Urinary bladder (tissue), 4 donors: Measurements from ENCODE around the gene FYN. TPM values are rescaled to one million over a fixed set of nuclear protein-coding genes. Genes with fewer than 3 reads are reported as not detected.
A peak's percentile ranks its signal among the peaks of the same experiment; 100 is the strongest.

Source experiments
- DNase-seq: peaks from one replicate; pipeline ENCODE4 v3.0.0-alpha.2; 2015; ENCODE audit errors: extremely low spot score
- H3K27ac ChIP-seq: one replicate; pipeline ENCODE4 v1.5.1; 2013; ENCODE audit warnings: low read depth, mild to moderate bottlenecking, moderate library complexity
- H3K36me3 ChIP-seq: one replicate; pipeline ENCODE4 v1.6.1; 2013; ENCODE audit warnings: mild to moderate bottlenecking, moderate library complexity; ENCODE audit not compliant: insufficient read depth
- H3K4me1 ChIP-seq: one replicate; pipeline ENCODE4 v1.6.1; 2013; ENCODE audit warnings: mild to moderate bottlenecking, moderate library complexity; ENCODE audit not compliant: insufficient read depth
- H3K4me3 ChIP-seq: one replicate; pipeline ENCODE4 v1.5.1; 2013; ENCODE audit warnings: low read depth, low read length
- WGBS: extraction: QIAGEN DNeasy Blood & Tissue Kit; methylation state at CpG from one replicate; pipeline ENCODE4 v1.1.7; 2013; 5-methylcytosine and 5-hydroxymethylcytosine counted together
- polyA plus RNA-seq: library from polyadenylated mRNA; stranded (reverse); fragments of 200-250 nt; gene quantifications from one replicate; pipeline ENCODE4 v1.2.3, GENCODE V29; 2013
- total RNA-seq: library from RNA; depleted of rRNA; stranded (reverse); fragments of >200 nt; gene quantifications from one replicate; pipeline ENCODE4 v1.2.3, GENCODE V29; 2014
- donor health status: healthy with polysubstance abuse.
- donor health status: healthy.

FYN gene
- total and polyA plus RNA-seq, 2 donors: 91.5 to 201 TPM

DNA sequence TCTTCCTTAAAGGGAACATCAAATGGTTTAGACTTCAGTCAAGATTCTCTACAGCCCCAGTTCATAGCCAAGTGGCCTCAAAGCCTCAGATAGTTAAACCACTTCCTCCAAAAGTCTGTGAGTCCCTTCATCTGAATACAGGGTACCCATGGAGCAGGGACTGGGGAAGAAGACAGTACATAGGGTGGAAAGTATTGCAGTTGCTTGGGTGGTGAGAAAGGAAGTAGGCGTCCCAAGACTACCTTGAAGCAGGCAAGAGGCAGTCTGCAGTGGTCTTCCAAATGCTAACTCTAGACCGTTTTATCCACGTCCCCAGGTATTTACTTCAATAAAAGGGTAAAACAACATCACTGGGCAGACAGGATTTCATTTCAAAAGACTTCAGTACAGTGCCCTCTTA, 2.0 kb downstream of the FYN start:
- DNase-seq: no peak
- 42% methylated on average over 3 of the region's 3 CpGs for WGBS
- H3K27ac ChIP-seq: no peak overlapping the region
- peaks cover 7% of the 10 kb centered on the region for H3K4me1 ChIP-seq
- no peaks in the 10 kb centered on the region for H3K36me3 ChIP-seq
- H3K4me3 ChIP-seq: peak overlapping the region; percentile 99

DNA sequence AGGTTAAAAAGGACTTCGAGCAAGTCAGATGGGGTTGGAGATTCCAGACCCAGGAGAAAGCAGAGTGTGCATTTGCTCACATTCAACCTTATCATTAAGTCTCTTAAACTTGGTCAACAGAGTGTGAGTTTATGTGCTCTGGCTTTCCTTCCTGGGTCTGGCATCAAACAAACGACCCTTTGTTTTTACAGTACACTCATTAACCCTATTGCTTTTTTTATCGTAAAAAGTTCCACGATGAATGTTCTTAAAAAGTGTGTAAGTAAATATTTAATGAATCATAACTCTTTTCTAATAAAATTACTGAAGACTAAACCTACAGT, 2.5 kb downstream of the FYN start:
- DNase-seq: no peak
- Histone ChIP-seq H3K36me3 (no peaks in the 10 kb centered on the region), H3K27ac (no peak overlapping the region), H3K4me1 (peaks cover 7% of the 10 kb centered on the region), H3K4me3 (no peak overlapping the region)
- WGBS: 36% methylated on average over 4 of the region's 4 CpGs

DNA sequence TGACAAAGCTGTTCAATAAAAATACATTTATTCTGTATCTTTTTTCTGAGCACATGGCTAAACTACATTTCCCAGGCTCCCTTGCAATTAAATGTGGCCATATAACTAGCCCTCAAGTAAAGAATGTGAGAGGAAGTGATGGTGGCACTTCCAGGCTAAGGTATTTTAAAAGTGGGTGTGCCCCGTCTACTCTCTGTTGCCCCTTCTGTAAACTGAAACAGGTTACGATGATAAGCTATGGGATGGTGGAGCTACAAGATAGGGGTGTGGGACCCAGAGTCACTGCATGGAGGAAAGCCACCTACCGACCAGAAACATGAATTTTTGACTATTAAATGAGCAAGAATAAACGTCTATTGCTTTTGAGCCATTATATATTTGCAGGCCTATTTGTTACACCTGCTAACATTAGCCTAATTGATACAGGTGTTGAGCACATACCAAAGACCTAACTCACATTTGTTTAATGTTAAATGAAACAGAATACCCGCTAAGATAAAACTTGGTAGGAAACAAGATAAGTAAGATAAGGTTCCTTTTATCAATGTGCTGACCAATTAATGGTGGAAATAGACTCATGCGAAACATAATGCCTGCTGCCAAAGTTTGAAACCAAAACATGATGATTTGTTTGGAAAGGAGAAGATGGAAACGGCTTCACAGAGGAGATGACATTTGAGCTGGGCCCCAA, 3.1 kb downstream of the FYN start:
- Histone ChIP-seq H3K36me3 (no peaks in the 10 kb centered on the region), H3K4me1 (peaks cover 7% of the 10 kb centered on the region), H3K4me3 (no peak overlapping the region), H3K27ac (no peak overlapping the region)
- whole genome bisulfite sequencing: 75% methylated on average over 7 of the region's 7 CpGs
- DNase-seq: no peak

DNA sequence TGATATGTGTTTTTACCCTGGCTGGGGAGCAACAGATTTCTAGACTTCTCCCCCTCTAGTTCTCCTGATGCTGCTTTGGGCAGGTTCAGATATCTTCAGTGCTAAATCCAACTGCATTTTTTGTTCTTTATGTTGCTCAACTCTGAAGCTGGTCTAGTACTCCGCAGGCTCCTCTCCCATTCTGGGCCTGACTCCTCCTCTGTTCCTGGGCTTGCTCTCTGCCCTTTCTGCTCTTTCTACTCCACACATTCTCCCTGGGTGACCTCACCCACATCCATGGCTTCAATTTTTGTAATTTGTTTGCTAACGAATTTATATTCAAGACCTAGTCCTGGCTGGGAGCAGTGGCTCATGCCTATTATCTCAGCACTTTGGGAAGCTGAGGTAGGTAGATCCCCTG, 6.4 kb downstream of the FYN start:
- Histone ChIP-seq H3K36me3 (no peaks in the 10 kb centered on the region), H3K4me1 (peaks cover 6% of the 10 kb centered on the region), H3K27ac (no peak overlapping the region), H3K4me3 (no peak overlapping the region)
- DNase-seq: no peak
- 86% methylated on average over 2 of the region's 2 CpGs for WGBS

DNA sequence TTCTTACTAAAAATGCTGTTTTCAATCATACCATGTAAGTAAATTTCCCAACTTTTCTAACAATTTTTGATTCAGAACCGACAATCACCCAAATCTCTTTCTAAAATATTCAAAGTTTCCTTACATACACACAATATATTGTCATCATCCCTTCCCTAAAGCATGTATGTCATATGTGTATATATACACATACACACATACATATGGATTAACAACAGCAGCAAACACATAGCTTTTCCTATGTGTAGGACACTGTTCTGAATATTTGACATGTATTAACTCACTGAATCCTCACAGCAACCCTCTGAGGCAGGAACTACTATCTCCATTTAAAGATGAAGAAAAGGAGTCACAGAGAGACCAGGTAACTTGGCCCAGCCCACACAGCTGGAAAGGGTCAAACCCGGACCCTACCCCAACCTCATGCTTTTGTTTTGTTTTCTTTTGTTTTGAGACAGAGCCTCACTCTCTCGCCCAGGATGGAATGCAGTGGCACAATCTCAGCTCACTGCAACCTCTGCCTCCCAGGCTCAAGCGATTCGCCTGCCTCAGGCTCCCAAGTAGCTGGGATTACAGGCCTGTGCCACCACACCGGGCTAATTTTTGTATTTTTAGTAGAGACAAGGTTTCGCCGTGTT, 7.2 kb downstream of the FYN start:
- WGBS: 88% methylated on average over 8 of the region's 8 CpGs
- no peak overlapping the region for H3K4me3 ChIP-seq
- H3K36me3 ChIP-seq: no peaks in the 10 kb centered on the region
- DNase-seq: no peak
- no peak overlapping the region for H3K27ac ChIP-seq
- H3K4me1 ChIP-seq: peaks cover 6% of the 10 kb centered on the region

DNA sequence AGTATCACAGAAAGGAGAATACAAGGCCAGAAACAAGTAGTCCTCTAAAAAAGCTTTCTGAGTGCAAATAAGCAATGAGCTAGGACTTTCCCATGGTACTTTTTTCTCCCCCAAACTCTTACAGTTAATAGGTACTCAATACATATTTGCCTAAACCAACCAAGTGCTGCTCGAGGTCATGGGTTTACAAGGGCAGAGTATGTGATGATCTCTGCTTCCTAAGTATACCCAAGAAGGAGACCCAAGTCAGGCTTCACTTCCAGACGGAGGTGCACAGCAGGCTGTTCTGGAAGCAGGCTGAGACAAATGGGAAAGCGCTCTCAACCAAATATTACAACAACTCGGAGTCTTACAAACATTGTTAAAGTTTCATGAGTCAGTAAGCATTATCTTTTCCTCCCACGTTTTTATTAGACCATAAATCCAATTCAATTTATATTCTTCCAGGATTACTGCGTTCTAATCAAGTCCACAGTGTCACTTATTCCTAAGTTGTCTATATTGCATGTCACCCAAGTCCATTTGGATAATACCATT, 8.1 kb downstream of the FYN start:
- no peak overlapping the region for H3K4me3 ChIP-seq
- DNase-seq: no peak
- WGBS: 25% methylated on average over 6 of the region's 6 CpGs
- no peak overlapping the region for H3K27ac ChIP-seq
- no peaks in the 10 kb centered on the region for H3K36me3 ChIP-seq
- H3K4me1 ChIP-seq: peaks cover 4% of the 10 kb centered on the region

DNA sequence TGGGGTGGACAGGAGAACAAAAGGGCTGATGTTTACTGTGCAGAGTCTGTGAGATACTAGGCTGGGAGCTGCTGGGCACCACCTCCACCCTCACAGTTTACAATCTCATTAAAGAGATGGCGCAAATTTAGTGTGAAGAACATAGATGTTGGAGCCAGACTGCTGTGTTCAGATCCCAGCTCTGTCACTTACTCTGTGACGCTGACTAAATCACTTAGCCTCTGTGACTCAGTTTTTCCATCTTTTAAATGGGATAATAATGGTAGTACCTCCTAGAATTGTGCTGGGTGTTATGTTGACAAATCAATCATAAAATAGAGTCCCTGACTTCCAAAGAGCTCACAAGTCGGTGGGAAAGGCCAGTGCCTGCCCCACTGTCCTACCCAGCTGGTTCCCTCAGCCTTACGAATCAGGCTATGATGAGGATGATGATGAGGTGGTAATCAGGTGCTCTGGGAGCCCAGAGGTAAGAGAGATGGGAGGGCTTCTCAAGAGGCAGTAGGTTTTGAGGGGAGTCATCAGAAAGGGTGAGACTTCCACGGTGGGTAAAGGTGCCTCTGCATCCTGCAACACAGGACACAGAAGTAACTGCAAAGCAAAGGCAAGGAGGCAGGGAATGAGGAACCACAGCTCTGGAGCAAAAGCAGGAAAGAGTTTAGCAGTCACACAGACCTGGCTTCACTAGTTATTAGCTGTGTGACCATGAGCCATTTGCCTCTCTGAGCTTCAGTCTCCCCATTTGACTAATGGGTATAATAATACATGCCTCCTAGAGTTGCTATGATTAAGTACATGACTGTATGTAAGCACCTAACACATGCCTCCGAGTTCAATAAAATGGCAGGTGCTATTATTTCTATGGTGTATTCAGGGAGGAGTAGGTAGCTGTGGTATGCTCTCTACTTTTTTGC, 8.9 kb downstream of the FYN start:
- Histone ChIP-seq H3K27ac (no peak overlapping the region), H3K4me3 (no peak overlapping the region), H3K36me3 (no peaks in the 10 kb centered on the region), H3K4me1 (peaks cover 4% of the 10 kb centered on the region)
- 96% methylated on average over 6 of the region's 6 CpGs for WGBS
- DNase-seq: no peak

DNA sequence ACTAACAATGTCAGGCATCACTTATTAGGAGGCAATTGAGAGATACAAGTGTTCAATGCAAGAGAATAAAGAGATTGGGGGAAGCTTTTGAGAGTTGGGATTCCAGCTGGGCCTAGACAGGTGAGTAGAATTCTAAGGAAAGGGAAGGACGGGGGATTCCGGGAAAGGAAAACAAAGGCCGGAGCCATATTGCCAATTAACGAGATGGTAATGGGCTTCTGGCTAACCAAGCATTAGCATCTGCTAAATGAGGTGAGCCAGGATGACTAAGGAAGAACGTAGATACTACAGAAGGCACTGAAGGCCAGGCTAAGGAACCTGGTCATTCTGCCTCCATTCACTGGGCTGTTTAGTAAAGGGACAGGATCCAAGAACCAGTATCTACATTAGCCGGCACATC, 10.5 kb downstream of the FYN start:
- DNase-seq: no peak
- no peaks in the 10 kb centered on the region for H3K36me3 ChIP-seq
- no peak overlapping the region for H3K27ac ChIP-seq
- peaks cover 1% of the 10 kb centered on the region for H3K4me1 ChIP-seq
- H3K4me3 ChIP-seq: no peak overlapping the region
- 97% methylated on average over 6 of the region's 6 CpGs for WGBS

DNA sequence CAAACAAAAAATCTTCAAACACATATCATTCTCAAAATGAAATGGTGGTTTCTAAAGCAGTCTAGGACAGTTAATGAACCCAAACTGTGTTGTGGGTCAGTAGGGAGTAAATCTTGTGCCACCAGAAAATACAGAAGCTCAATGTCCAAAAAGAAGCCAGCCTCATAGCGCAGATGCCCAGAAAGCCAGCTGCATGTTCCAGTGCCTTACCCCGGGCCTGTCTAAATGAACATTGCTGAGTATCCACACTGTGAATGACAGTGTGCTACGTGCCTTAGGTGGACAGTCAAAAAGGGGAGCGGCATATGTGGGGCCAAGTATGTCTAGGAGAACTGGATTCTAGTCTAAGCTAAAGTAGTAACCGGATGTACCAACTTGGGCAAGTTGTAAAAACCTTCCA, 10.9 kb downstream of the FYN start:
- DNase-seq: no peak
- Histone ChIP-seq H3K4me1 (no peaks in the 10 kb centered on the region), H3K36me3 (no peaks in the 10 kb centered on the region), H3K27ac (no peak overlapping the region), H3K4me3 (no peak overlapping the region)
- 95% methylated on average over 5 of the region's 5 CpGs for WGBS

DNA sequence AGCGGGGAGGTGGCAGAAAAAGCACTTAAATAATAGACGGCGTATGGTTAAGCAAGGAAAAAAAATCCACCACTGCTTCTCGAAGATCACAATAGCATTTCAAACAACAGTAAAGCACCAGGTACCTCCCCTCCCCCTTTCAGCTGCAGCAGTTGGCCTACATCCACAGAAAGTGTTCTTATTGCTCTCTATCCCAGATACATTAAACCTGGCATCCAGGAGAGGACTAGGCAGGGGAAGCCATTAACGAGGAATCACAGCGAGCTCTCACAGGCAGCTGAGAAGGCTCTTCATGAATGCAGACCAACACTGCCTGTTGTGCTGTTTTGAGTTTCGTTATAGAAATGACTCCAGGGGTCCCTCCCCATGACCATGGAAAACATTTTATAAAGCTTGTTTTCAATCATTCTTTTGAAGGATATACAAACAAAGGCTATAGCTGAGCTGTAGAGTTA, 11.8 kb downstream of the FYN start:
- H3K27ac ChIP-seq: no peak overlapping the region
- no peaks in the 10 kb centered on the region for H3K4me1 ChIP-seq
- 85% methylated on average over 7 of the region's 7 CpGs for WGBS
- no peak overlapping the region for H3K4me3 ChIP-seq
- DNase-seq: no peak
- H3K36me3 ChIP-seq: no peaks in the 10 kb centered on the region

DNA sequence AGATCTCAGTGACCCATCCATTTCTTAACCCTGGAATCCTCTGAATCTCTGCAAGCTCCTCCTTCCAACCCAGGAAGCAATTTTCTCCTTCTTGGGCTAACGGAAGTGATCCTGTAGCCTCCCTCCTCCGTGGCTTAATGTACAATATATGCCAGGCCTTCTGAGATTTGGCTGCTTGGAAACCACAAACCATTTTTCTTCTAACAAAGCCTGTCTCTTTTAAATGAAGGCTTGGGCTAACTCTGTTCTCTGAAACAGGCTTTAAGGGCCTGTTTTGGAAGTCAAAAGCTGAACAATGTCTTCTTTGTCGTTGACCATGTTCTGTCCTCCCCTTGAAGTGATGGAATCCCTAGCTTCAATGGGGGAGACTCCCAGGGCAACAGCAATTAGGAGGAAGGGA, 14.9 kb downstream of the FYN start:
- WGBS: 77% methylated on average over 3 of the region's 3 CpGs
- no peaks in the 10 kb centered on the region for H3K4me1 ChIP-seq
- no peak for DNase-seq
- H3K36me3 ChIP-seq: no peaks in the 10 kb centered on the region
- no peak overlapping the region for H3K27ac ChIP-seq
- H3K4me3 ChIP-seq: no peak overlapping the region

DNA sequence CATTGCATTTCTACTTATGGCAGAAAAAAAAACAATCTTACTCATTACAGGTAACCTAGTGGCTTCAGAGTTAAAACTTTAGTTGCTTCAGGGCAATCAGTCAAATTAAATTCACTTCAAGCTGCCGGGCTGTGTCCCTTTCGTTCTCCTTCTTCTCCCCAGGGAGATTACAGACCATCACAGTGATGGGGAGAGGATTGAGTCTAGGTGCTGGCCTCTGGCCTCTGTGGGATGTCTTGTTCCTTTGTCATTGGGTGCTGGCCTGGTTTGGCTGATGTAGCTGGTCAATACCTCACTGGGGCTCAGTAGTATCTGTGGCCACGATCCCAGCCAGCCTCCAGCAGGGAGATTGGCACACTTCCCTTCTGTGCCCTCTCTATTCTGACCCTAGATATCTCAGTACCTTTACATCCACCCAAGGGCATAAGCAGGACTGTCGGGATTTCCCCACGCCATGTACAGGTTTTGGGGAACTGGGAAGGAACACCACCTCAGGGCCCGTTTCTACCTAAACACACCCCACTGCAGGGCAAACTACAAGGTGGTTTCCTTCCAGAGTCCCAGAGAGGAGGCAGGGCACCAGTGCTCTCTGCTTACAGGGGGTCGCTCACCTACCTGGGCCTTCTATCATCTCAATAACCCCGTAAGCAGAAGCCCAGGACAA, 15.4 kb downstream of the FYN start:
- no peak for DNase-seq
- 87% methylated on average over 8 of the region's 8 CpGs for WGBS
- Histone ChIP-seq H3K4me1 (no peaks in the 10 kb centered on the region), H3K27ac (no peak overlapping the region), H3K4me3 (no peak overlapping the region), H3K36me3 (no peaks in the 10 kb centered on the region)

DNA sequence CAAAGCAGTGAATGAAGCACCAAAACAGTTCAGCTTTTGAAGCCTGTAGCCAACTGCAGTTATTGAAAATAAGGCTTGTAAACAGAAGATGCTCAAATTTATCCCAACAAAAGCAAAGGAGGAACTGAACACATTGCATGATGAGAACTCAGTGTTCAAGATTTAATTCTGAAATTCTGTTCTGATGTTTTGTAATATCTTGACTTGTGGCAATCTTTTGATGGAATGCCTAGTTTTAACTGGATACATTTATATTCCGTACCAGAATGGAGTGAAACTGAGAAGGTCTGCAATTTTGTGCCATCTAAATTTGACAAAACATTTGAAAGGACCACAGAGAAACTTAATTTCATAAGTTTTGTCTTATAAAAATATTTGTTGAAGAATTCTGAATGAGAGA, 17.5 kb downstream of the FYN start:
- H3K4me1 ChIP-seq: no peaks in the 10 kb centered on the region
- no peaks in the 10 kb centered on the region for H3K36me3 ChIP-seq
- H3K4me3 ChIP-seq: no peak overlapping the region
- no peak for DNase-seq
- WGBS: 89% methylated on average over 1 of the region's 1 CpG
- no peak overlapping the region for H3K27ac ChIP-seq
